CD14-positive monocyte (primary cell): ENCODE data around the gene TMEM271. TPM values are rescaled to one million over a fixed set of nuclear protein-coding genes. Genes with fewer than 3 reads are reported as not detected.

Experiments used
- DNase-seq, 3 donors: peaks; one replicate each; pipeline ENCODE4 v3.0.0-alpha.2; 2011 to 2022
- H2AFZ ChIP-seq: 2 replicates; pipeline ENCODE4 v1.6.0; 2012; ENCODE audit warnings: mild to moderate bottlenecking, low read depth, low read length, inconsistent platforms; ENCODE audit not compliant: insufficient read depth, poor library complexity, severe bottlenecking
- H3K27ac ChIP-seq, 2 donors: 1 replicate in 1 of 2; 2 replicates in 1 of 2; pipeline ENCODE4 v1.5.1; 2012 to 2013; ENCODE audit warnings: low read length in 2 of 2, control low read depth in 1 of 2, inconsistent platforms in 1 of 2, low read depth in 1 of 2, mild to moderate bottlenecking in 1 of 2
- H3K27me3 ChIP-seq, 2 donors: one replicate each; pipeline versions ENCODE4 v1.6.0 to v1.6.1; 2011 to 2013; ENCODE audit warnings: low read length in 2 of 2; ENCODE audit not compliant: control insufficient read depth in 2 of 2, insufficient read depth in 2 of 2
- H3K36me3 ChIP-seq, 2 donors: replicated peaks in 1 of 2; 1 replicate in 1 of 2; 2 replicates in 1 of 2; pipeline versions ENCODE4 v1.5.1 to v1.6.1; 2012 to 2013; ENCODE audit warnings: low read length in 2 of 2, control low read depth in 1 of 2, inconsistent platforms in 1 of 2, mild to moderate bottlenecking in 1 of 2; ENCODE audit not compliant: insufficient read depth in 2 of 2, control insufficient read depth in 1 of 2
- H3K4me1 ChIP-seq, 2 donors: 1 replicate in 1 of 2; 2 replicates in 1 of 2; pipeline versions ENCODE4 v1.5.1 to v1.6.1; 2012 to 2013; ENCODE audit warnings: low read length in 2 of 2, control low read depth in 1 of 2, inconsistent platforms in 1 of 2, mild to moderate bottlenecking in 1 of 2, moderate library complexity in 1 of 2; ENCODE audit not compliant: insufficient read depth in 2 of 2, control insufficient read depth in 1 of 2
- H3K4me2 ChIP-seq: replicated peaks from 2 replicates; pipeline ENCODE3; 2012; ENCODE audit warnings: low read length, moderate library complexity, mild to moderate bottlenecking; ENCODE audit not compliant: poor library complexity, severe bottlenecking; ENCODE audit errors: extremely low read depth
- H3K4me3 ChIP-seq, 3 experiments: fragments of 200-600 bp in 1 of 3; sonication (generic) in 1 of 3; replicated peaks in 1 of 3; 1 replicate in 2 of 3; 2 replicates in 1 of 3; pipeline ENCODE4 v1.5.1; 2011 to 2013; ENCODE audit warnings: low read length in 3 of 3, mild to moderate bottlenecking in 3 of 3, control low read depth in 2 of 3, low read depth in 2 of 3, inconsistent platforms in 1 of 3, moderate library complexity in 1 of 3
- H3K79me2 ChIP-seq: 2 replicates; pipeline ENCODE4 v1.6.0; 2012; ENCODE audit warnings: mild to moderate bottlenecking, control low read depth, inconsistent platforms, low read length, moderate library complexity; ENCODE audit not compliant: insufficient read depth
- H3K9ac ChIP-seq: 2 replicates; pipeline ENCODE4 v1.6.0; 2017; ENCODE audit warnings: low read length, mild to moderate bottlenecking; ENCODE audit not compliant: insufficient read depth, poor library complexity, severe bottlenecking
- H3K9me3 ChIP-seq, 2 donors: replicated peaks in 1 of 2; 1 replicate in 1 of 2; 2 replicates in 1 of 2; pipeline versions ENCODE4 v1.5.1 to v1.6.1; 2012 to 2013; ENCODE audit warnings: low read length in 2 of 2, control low read depth in 1 of 2; ENCODE audit not compliant: control insufficient read depth in 1 of 2, insufficient read depth in 1 of 2
- H4K20me1 ChIP-seq: 2 replicates; pipeline ENCODE4 v1.6.0; 2012; ENCODE audit warnings: mild to moderate bottlenecking, low read length, control low read depth, moderate library complexity; ENCODE audit not compliant: insufficient read depth
- H3K27ac Mint-ChIP-seq, 7 donors: one replicate each; pipeline ENCODE4 v1.8.0; 2020; ENCODE audit warnings: mild to moderate bottlenecking in 7 of 7, mixed read lengths in 7 of 7, moderate library complexity in 6 of 7, inconsistent platforms in 2 of 7
- H3K27me3 Mint-ChIP-seq, 3 donors: one replicate each; pipeline ENCODE4 v1.8.0; 2021 to 2022; ENCODE audit warnings: low read depth in 3 of 3, mild to moderate bottlenecking in 3 of 3, mixed read lengths in 3 of 3, moderate library complexity in 3 of 3, inconsistent platforms in 1 of 3
- H3K36me3 Mint-ChIP-seq, 2 donors: one replicate each; pipeline ENCODE4 v1.8.0; 2020; ENCODE audit warnings: mixed read lengths in 2 of 2, inconsistent platforms in 1 of 2, mild to moderate bottlenecking in 1 of 2
- H3K4me1 Mint-ChIP-seq: one replicate; pipeline ENCODE4 v1.8.0; 2020; ENCODE audit warnings: mild to moderate bottlenecking, mixed read lengths
- H3K4me3 Mint-ChIP-seq, 2 donors: one replicate each; pipeline ENCODE4 v1.8.0; 2020; ENCODE audit warnings: mild to moderate bottlenecking in 2 of 2, mixed read lengths in 2 of 2, moderate library complexity in 1 of 2
- H3K9me3 Mint-ChIP-seq, 7 donors: one replicate each; pipeline ENCODE4 v1.8.0; 2020 to 2022; ENCODE audit warnings: mixed read lengths in 7 of 7, mild to moderate bottlenecking in 6 of 7, moderate library complexity in 6 of 7, inconsistent platforms in 2 of 7
- CTCF ChIP-seq: fragments of 200-600 bp; IDR thresholded peaks from one replicate; pipeline ENCODE4 v1.8.0; 2022; ENCODE audit warnings: antibody characterized with exemption, mild to moderate bottlenecking
- WGBS: methylation state at CpG from one replicate; pipeline ENCODE4 v1.1.5; 2013; ENCODE audit warnings: missing lambda C conversion rate; ENCODE audit not compliant: insufficient coverage; 5-methylcytosine and 5-hydroxymethylcytosine counted together
- intact Hi-C, 2 donors: fragments of 100-400 bp; cut with micrococcal nuclease; formaldehyde crosslinking; loops; one replicate each; pipeline versions ENCODE4 v1.15.0 to v1.15.1; 2023
- polyA plus RNA-seq, 3 donors: library from polyadenylated mRNA; depleted of rRNA in 1 of 3; unstranded in 2 of 3; stranded (reverse) in 1 of 3; fragments of 300-500 nt in 2 of 3; fragments of >200 nt in 1 of 3; fragmentation: Illumina TruSeq in 2 of 3; gene quantifications; 1 replicate in 2 of 3; 2 replicates in 1 of 3; pipeline ENCODE4 v1.2.3, GENCODE V29; 2012 to 2021

TMEM271 gene
- polyA plus RNA-seq, 3 donors = not detected

GRCh38 chr4:538542-539142, 37.5 kb downstream of the TMEM271 start:
- no peak overlapping the region for H2AFZ ChIP-seq
- H3K4me1 Mint-ChIP-seq = no peaks in the 10 kb centered on the region
- H3K36me3 ChIP-seq = peaks cover 26 to 39% of the 10 kb centered on the region in 2 donors

More at GRCh38 chr4:538542-539142, 37.5 kb downstream of the TMEM271 start:
- Histone ChIP-seq H3K27ac (no peak overlapping the region), H4K20me1 (no peaks in the 10 kb centered on the region), H3K79me2 (no peaks in the 10 kb centered on the region), H3K27me3 (no peaks in the 10 kb centered on the region), H3K4me2 (no peak overlapping the region), H3K4me1 (no peaks in the 10 kb centered on the region), H3K9ac (no peak overlapping the region), H3K9me3 (peaks cover 48 to 50% of the 10 kb centered on the region in 2 donors), H3K4me3 (no peak overlapping the region)
- H3K36me3 Mint-ChIP-seq = peaks cover 28 to 42% of the 10 kb centered on the region in 2 donors
- peaks cover 0 to 1% (median 0%) of the 10 kb centered on the region in 3 donors for H3K27me3 Mint-ChIP-seq
- intact Hi-C loops = no loop called here
- H3K9me3 Mint-ChIP-seq = peaks cover 30 to 48% (median 40%) of the 10 kb centered on the region in 7 donors
- H3K27ac Mint-ChIP-seq = no peak overlapping the region
- TF ChIP-seq CTCF = no peak
- WGBS = 96% methylated on average over 4 of the region's 8 CpGs
- no peak overlapping the region for H3K4me3 Mint-ChIP-seq
- DNase-seq = no peak
